GM12873 (cell line): ENCODE results near the gene GALNT8.

Experiments
- TF ChIP-seq, protein P1 (sequence below): IDR thresholded peaks from 2 replicates; pipeline ENCODE4 v1.5.1; 2012; ENCODE audit warnings: low read depth, mild to moderate bottlenecking, moderate library complexity, low read length, control low read depth; ENCODE audit not compliant: insufficient read depth; ENCODE audit errors: missing control alignments

Gene GALNT8

GRCh38 chr12:4745249-4745648 lies 25.0 kb downstream of the GALNT8 start:
- TF ChIP-seq, protein P1, sequence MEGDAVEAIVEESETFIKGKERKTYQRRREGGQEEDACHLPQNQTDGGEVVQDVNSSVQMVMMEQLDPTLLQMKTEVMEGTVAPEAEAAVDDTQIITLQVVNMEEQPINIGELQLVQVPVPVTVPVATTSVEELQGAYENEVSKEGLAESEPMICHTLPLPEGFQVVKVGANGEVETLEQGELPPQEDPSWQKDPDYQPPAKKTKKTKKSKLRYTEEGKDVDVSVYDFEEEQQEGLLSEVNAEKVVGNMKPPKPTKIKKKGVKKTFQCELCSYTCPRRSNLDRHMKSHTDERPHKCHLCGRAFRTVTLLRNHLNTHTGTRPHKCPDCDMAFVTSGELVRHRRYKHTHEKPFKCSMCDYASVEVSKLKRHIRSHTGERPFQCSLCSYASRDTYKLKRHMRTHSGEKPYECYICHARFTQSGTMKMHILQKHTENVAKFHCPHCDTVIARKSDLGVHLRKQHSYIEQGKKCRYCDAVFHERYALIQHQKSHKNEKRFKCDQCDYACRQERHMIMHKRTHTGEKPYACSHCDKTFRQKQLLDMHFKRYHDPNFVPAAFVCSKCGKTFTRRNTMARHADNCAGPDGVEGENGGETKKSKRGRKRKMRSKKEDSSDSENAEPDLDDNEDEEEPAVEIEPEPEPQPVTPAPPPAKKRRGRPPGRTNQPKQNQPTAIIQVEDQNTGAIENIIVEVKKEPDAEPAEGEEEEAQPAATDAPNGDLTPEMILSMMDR = no peak

GRCh38 chr12:4762773-4763172 lies 42.6 kb downstream of the GALNT8 start:
- TF ChIP-seq, protein P1 = no peak

GRCh38 chr12:4763549-4763948 lies 43.3 kb downstream of the GALNT8 start:
- TF ChIP-seq, protein P1 = no peak

DNA sequence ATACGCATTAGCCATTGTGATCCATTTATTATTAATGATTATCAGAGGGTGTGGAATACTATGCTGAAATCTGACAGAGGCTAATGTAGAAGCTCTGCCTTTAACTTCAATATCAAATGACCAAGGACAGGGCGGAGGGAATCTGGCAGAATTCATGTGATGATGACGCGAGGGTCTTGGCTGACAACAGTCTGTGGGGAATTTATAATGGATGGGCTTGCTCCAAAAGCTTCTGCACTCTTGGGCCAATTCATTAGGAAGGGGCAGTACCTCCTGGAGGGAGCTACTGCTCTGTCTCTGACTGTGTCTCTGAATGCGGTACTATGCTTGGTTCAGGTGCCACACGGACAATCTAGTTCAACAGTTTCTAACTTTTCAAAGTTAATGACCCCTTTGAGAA lies 46.2 kb downstream of the GALNT8 start:
- TF ChIP-seq, protein P1 = no peak

DNA sequence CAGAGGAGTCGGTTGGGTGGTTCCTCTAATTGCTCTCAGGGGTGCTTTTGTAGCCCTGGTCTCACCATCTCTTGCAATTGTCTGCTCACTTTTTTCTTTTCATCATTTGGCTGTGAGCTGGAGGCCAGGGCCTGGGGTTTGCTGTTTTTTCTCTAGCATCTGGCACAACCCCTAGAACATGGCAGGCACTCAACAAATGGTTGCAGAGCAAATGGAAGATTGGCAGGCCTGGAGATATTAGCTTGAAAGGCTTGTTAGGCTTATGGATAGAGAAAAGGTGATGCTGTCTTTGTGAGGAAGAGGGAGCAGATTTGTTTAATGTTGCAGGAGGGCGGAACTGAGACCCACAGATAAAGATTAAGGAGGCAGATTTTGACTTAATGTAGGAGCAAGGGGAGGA lies 47.0 kb downstream of the GALNT8 start:
- TF ChIP-seq, protein P1 = no peak

DNA sequence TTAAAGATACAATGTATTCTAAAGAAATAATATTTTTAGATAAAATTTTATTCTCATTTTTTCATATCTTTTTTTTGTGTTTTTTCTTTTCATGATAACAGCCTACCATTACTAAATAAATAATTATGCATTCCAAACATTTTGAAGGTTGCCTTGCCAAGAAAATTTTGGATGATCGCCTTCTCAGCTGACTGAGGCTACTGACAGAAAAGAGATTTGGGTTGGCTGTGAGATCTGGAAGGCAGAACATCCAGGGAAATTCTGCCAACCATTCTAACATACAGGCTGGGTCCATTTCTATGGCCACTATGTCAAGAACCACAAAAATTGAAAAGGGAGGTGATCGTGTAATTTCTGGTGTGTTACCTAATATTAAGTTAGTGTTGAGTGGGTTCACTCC lies 48.1 kb downstream of the GALNT8 start:
- TF ChIP-seq, protein P1 = no peak

GRCh38 chr12:4769073-4769472 lies 48.9 kb downstream of the GALNT8 start:
- TF ChIP-seq, protein P1 = no peak
